HEK293T (cell line): ENCODE measurements around the gene SIT1.

Experiments used
- CTCF ChIA-PET: fragments of 350-600 bp; formaldehyde crosslinking; extraction: SDS; loops from one replicate; lab custom pipeline; 2021; ENCODE audit warnings: antibody characterized with exemption, inconsistent platforms; lab: Yijun Ruan, JAX
- POLR2A ChIA-PET: fragments of 350-600 bp; formaldehyde crosslinking; extraction: SDS; loops from one replicate; lab custom pipeline; 2020; ENCODE audit warnings: antibody characterized with exemption, inconsistent platforms; lab: Yijun Ruan, JAX
- DNase-seq: peaks from one replicate; pipeline ENCODE4 v3.0.0; 2012; ENCODE audit warnings: mixed read lengths; ENCODE audit errors: extremely low spot score
- ARNT ChIP-seq: fragments of 450-650 bp; IDR thresholded peaks from 2 replicates; pipeline ENCODE4 v1.6.1; 2017; ENCODE audit warnings: mild to moderate bottlenecking
- BHLHE40 ChIP-seq: fragments of 450-650 bp; IDR thresholded peaks from 2 replicates; pipeline ENCODE4 v1.6.1; 2016; ENCODE audit warnings: mild to moderate bottlenecking, moderate library complexity, borderline replicate concordance
- CTBP1 ChIP-seq: fragments of 450-650 bp; IDR thresholded peaks from 2 replicates; pipeline ENCODE4 v1.6.1; 2016; ENCODE audit warnings: borderline replicate concordance
- ELF4 ChIP-seq: fragments of 450-650 bp; IDR thresholded peaks from 2 replicates; pipeline ENCODE4 v1.6.1; 2017; ENCODE audit warnings: antibody characterized with exemption
- FOXA1 ChIP-seq: fragments of 450-650 bp; IDR thresholded peaks from 2 replicates; pipeline ENCODE4 v1.6.1; 2016; ENCODE audit warnings: mild to moderate bottlenecking
- FOXK2 ChIP-seq: fragments of 450-650 bp; IDR thresholded peaks from 2 replicates; pipeline ENCODE4 v1.6.1; 2016; ENCODE audit warnings: mild to moderate bottlenecking
- FOXM1 ChIP-seq: fragments of 450-650 bp; IDR thresholded peaks from 2 replicates; pipeline ENCODE4 v1.6.1; 2017; ENCODE audit warnings: mild to moderate bottlenecking, borderline replicate concordance
- HDGF ChIP-seq: fragments of 450-650 bp; IDR thresholded peaks from 2 replicates; pipeline ENCODE4 v1.6.1; 2017; ENCODE audit warnings: antibody characterized with exemption, borderline replicate concordance
- L3MBTL2 ChIP-seq: fragments of 450-650 bp; conservative IDR thresholded peaks from 2 replicates; pipeline ENCODE4 v1.6.1; 2016; ENCODE audit warnings: mild to moderate bottlenecking
- LEF1 ChIP-seq: fragments of 450-650 bp; IDR thresholded peaks from 2 replicates; pipeline ENCODE4 v1.6.1; 2017; ENCODE audit warnings: mild to moderate bottlenecking, borderline replicate concordance
- NFRKB ChIP-seq: fragments of 450-650 bp; IDR thresholded peaks from 2 replicates; pipeline ENCODE4 v1.6.1; 2016; ENCODE audit warnings: mild to moderate bottlenecking, moderate library complexity
- PKNOX1 ChIP-seq: fragments of 450-650 bp; IDR thresholded peaks from 2 replicates; pipeline ENCODE4 v1.6.1; 2016
- SP1 ChIP-seq: fragments of 450-650 bp; IDR thresholded peaks from 2 replicates; pipeline ENCODE4 v1.6.1; 2017
- SUZ12 ChIP-seq: fragments of 450-650 bp; IDR thresholded peaks from 2 replicates; pipeline ENCODE4 v1.6.1; 2016; ENCODE audit warnings: mild to moderate bottlenecking
- TARDBP ChIP-seq: fragments of 450-650 bp; IDR thresholded peaks from 2 replicates; pipeline ENCODE4 v1.6.1; 2016
- ZNF384 ChIP-seq: fragments of 450-650 bp; IDR thresholded peaks from 2 replicates; pipeline ENCODE4 v1.6.1; 2016

Gene SIT1

GRCh38 chr9:35688558-35689541 lies 38.1 kb upstream of the SIT1 start:
- TF ChIP-seq BHLHE40: no peak
- TF ChIP-seq LEF1: no peak
- TF ChIP-seq FOXK2: no peak
- no peak for TF ChIP-seq TARDBP
- TF ChIP-seq ZNF384: no peak
- TF ChIP-seq FOXA1: no peak
- CTCF ChIA-PET: interaction anchor here (0.5 to 1.8 kb wide), 2 partner anchors 7 to 149 kb away, joined by 3 to 10 read pairs; no protein-coding TSS in a partner anchor
- POLR2A ChIA-PET: interaction anchor here (1.7 kb wide), 1 partner anchor 24 kb away, joined by 8 read pairs; the partner anchor contains the start of gene ARHGEF39

GRCh38 chr9:35687972-35688557 lies 37.3 kb upstream of the SIT1 start:
- no peak for TF ChIP-seq FOXM1
- TF ChIP-seq LEF1: no peak
- no peak for TF ChIP-seq NFRKB
- TF ChIP-seq PKNOX1: no peak
- TF ChIP-seq ARNT: no peak
- TF ChIP-seq TARDBP: no peak
- no peak for TF ChIP-seq BHLHE40
- no peak for DNase-seq
- ChIA-PET CTCF (interaction anchor here (0.5 to 1.8 kb wide), 2 partner anchors 8 to 150 kb away, joined by 3 to 10 read pairs; no protein-coding TSS in a partner anchor), POLR2A (interaction anchor here (1.7 kb wide), 1 partner anchor 23 kb away, joined by 8 read pairs; the partner anchor contains the start of gene ARHGEF39)

More at GRCh38 chr9:35688558-35689541, 38.1 kb upstream of the SIT1 start:
- no peak for DNase-seq

GRCh38 chr9:35687306-35687705 lies 36.6 kb upstream of the SIT1 start:
- CTCF ChIA-PET: interaction anchor here (1.8 kb wide), 1 partner anchor 9 kb away, joined by 10 read pairs; no protein-coding TSS in a partner anchor
- POLR2A ChIA-PET: interaction anchor here (1.7 kb wide), 1 partner anchor 23 kb away, joined by 8 read pairs; the partner anchor contains the start of gene ARHGEF39
- no peak for DNase-seq
- TF ChIP-seq ELF4 (no peak), LEF1 (no peak), HDGF (no peak), SUZ12 (no peak), FOXA1 (no peak), BHLHE40 (no peak), FOXK2 (no peak), FOXM1 (no peak), TARDBP (no peak), NFRKB (no peak), ZNF384 (no peak), CTBP1 (no peak), L3MBTL2 (no peak), PKNOX1 (no peak)

GRCh38 chr9:35686222-35687203 lies 35.8 kb upstream of the SIT1 start:
- ChIA-PET CTCF (interaction anchor here (1.2 kb wide), 1 partner anchor 10 kb away, joined by 3 read pairs; no protein-coding TSS in a partner anchor), POLR2A (no interaction called here)
- TF ChIP-seq ZNF384 (peak; percentile 88), FOXA1 (no peak)
- DNase-seq: no peak

GRCh38 chr9:35685506-35685905 lies 34.8 kb upstream of the SIT1 start:
- no peak for DNase-seq
- ChIA-PET POLR2A (interaction anchor here (1.0 kb wide), 1 partner anchor 14 kb away, joined by 3 read pairs; no protein-coding TSS in a partner anchor), CTCF (no interaction called here)
- no peak for TF ChIP-seq FOXK2
- no peak for TF ChIP-seq FOXM1
- no peak for TF ChIP-seq CTBP1
- TF ChIP-seq NFRKB: no peak
- no peak for TF ChIP-seq TARDBP
- TF ChIP-seq HDGF: no peak
- TF ChIP-seq ELF4: no peak
- TF ChIP-seq ZNF384: no peak
- no peak for TF ChIP-seq SP1
- no peak for TF ChIP-seq LEF1
- no peak for TF ChIP-seq PKNOX1
